ENCODE results near the gene NMNAT3.

Gene NMNAT3

DNA sequence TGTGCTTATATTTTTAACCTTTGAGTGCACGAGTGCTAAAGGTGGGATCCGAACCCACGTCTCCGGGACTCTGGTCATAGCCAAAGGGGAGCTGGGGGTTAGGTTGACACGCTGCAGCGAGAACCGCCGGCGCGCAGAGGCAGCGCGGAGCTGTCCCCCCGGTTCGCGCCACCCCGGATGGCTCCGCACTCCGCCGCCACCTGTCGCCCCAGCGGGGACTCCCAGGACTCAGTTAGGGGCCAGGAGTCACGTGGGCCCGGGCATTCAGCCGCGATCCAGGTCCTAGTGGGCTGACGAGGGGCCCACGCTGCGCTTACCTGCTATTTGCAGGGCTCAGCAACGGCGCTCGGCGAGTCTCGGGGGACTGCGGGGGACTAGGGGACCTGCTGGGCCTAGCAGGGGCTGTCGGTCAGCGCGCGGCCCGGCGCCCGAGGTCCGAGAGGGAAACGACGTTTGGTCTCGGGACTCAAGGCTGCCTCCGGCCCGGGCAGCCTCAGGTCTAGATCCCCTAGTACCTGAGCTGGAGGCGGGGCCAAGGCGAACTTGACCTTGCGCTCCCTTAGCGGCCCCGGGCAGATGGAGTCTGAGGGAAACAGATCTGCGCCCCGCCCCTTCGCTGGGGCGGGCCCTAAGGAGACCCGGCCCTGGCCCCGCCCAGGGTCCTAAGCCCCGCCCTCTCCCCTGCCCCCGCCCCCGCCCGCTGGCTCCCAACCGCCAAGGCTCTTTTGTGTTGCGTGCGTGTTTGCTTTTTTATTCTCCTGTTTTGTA lies at the start of gene NMNAT3:
TSS of gene NMNAT3 (minus strand) at position 585 of the 768 bp plus-strand sequence. CDS start 50,248 bp downstream, outside the sequence.
- no peak for DNase-seq

DNA sequence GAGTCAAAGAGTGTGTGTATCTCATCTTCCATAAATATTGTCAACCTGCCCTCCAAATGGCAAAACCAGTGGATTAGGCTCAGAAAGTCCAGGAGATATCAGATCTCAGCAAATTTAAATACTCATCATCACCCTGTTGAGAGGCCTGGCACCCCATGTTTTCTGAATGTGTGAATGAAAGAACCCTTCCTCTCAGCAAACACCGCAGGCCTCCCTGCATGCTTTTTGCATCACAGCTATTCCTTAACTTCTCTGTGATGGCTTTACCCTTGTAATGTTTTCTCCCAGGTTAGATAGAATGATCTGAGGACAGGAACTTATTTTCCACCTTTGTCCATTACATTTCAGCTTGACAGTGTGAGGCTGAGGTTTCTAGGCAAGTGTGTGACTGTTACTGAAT lies 43.6 kb upstream of the NMNAT3 start:
- no peak for DNase-seq

DNA sequence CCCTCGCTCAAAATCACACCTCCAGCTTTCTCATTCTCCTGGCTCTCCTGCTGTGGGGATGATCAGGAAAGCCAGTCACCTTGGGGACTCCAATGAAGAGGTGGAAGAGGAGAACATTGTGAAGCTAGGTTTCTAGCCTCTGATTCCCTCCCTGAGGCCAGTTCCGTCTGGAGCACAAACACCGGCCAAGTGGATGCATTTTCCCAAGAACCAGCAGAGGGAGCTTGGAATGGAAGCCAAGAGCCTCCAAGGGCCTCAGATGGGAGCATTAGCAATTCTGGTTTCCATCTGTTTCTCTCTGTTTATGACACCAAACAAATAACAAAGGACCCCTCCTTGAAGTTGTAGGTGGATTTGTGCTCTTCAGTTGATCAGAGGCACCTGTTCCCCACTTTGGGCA lies 40.6 kb upstream of the NMNAT3 start:
- no peak for DNase-seq

DNA sequence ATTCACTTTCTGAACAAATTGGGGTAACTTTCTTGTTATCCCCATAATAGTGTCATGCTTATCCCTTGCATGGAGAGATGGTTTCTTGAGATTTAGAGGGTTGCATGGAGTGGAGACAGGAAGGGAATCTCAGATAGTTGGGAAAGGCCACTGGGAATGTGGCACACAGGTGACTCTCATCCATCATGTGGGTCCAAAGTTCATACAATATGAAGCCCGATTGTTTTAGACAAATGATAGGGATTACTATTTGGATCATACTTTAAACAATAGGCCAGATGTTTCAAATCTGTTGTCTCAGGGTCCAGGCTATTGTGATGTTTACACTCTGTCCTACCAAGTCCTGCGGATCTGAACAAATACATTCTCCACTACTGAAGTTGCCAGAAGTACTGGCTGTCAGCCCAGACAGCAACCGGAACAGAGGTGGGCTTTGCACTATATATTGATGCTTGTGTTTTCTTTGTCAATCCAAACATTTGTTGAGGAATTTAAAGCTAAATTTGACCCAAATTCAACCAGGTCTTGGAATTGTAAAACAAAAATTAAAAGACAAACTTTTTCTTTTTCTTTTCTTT lies 39.2 kb upstream of the NMNAT3 start:
- no peak for DNase-seq

DNA sequence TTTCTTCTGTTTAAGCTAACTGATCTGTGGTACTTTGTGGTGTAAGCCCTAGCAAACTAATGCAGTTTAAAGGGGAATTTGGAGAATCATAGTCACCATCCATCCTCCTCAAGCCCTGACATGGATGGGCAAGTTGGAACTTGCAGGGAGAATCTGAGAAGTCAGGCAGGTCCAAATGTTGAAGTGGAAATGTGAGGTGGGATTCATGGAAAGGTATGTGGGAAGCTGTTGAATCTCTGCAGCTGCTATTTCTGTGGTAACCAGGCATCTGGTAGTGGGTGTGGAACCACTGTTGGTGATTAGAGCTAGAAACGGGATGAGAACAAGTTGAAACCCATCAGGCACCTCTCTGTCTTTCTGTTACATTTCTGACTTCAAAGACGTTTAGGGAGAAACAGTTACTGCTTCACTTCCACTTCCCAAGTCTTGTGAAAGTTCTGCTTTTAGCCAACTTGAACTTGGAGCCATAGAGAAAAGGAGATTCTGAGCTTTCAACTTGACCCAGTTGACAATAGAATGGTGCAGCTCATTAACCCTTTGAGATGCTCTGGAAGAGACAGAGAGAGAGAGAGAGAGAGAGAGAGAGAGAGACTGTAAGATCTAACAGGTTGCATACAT lies 38.1 kb upstream of the NMNAT3 start:
- DNase-seq: no peak

DNA sequence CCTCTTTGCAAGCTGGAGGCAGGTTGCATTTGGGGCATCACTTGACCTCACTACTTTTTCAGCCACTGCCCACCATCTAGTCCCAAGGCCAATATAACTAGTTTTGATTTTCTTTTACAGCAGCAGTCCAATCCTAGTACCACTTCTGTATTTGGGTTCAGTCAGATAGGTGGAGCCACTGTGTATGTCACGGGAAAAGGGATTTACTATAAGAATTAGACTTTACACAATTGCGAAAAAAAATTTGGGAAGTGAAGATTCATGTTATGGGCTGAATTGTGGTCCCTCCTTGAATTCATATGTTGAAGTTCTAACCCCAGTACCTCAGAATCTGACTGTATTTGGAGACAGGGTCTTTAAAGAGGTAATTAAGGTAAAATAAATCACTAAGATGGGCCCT lies 37.4 kb upstream of the NMNAT3 start:
- DNase-seq: no peak

DNA sequence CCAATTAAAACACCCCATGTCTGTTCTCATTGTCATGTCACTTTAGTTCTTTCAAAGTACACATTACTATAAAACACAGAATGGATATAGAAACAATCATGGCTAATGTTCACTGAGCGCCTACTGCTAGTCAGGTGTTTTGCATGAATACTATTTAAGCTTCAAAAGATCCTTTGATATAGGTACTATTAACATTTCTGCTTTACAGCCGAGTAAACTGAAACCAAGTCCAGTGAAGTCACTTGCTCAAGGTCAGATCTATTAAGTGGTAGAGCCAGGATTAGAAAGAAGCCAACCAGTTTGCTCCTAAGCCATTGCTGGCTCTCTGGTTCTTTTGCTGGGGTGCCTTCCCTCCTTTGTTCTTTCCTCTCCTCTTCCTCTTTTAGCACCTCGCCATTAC lies 32.4 kb upstream of the NMNAT3 start:
- no peak for DNase-seq

DNA sequence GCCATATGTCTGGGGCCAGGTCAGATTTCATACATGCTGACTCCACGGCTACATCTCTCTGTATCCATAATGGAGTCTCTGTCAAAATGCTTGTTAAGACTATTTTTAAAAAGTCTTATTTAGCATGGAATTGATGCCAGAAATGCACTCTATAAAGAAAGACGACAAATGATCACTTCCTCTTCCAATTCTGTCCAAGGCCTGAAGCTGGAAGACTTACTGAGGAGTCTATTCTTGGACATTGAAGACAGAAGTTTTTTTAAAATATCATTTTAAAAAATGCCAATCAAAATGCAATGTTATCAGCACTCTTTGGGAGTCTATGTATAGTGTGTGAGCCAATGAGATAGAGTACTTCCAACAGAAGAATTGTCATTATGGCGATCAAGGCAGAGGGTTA lies 27.9 kb upstream of the NMNAT3 start:
- no peak for DNase-seq

DNA sequence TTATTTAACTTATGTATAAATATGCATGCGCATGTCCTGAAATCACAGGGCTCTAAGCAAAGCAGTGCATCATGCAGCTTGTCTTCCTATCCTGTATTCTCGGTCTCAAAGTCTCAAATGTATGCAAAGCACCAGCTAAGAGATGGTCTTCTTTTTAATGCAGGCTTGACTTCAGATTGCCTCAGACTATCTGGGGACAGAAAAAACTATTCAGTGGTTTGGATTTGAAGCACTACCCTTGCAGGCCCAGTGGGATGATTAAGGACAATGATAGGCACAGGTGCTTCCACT lies 18.5 kb upstream of the NMNAT3 start:
- DNase-seq: no peak

DNA sequence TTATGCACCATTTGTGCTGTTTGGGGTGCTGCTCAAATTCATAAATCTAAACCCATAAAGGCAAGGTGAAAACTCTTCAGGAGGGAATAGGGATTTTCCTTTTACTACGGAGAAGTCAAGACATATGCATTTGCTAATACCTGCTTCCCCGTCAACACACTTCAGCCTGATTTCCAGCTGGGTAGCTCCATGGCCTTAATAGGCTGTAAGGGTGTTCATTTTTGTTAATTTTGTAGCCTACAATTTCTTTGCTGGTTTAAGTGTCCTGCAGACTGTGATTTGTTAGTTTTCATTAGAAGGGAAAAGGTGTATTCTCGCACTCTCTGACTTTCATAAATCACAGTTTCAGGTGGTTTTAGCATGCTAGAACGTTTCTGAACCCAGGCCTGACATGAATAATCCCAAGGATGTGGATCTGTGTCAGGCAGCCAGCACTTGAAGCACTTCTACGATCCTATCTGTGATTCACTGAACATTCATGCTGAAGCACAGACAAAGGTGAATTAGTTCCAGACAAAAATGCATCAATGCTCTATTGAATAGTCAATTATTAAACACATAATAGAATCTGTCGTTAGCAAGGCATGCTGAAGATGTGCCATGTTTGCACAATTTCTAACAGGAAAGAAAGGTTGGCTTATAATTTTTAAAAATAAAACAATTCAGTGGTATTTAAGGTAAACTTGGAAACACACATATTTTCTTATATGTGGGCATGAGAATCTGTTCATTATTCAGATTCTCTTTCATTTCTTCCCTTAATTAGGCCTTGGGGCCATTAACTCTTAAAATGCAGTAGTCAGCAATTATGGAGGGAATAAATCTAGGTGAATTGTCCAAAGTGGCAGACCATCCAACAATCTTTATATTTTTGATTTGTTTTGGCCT lies 17.9 kb upstream of the NMNAT3 start:
- no peak for DNase-seq

DNA sequence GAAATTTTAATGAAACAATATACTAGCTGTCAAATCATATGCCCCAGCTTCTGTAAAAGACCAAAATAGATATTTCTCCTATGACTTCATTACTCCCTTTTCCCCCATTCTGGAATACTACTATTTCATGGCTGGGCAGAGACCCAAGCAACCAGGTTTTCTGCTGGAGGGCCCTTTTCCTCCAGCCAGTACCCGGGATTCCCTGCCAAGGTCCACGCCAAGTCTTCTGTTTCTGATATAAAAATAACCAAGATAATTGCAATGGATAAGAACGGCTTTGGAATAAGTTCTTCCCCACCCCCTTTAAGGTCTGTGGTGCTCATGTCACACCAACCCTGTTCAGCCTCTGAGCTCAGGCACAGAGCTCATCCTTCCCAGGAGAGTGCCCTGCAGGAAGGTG lies 17.2 kb upstream of the NMNAT3 start:
- no peak for DNase-seq

DNA sequence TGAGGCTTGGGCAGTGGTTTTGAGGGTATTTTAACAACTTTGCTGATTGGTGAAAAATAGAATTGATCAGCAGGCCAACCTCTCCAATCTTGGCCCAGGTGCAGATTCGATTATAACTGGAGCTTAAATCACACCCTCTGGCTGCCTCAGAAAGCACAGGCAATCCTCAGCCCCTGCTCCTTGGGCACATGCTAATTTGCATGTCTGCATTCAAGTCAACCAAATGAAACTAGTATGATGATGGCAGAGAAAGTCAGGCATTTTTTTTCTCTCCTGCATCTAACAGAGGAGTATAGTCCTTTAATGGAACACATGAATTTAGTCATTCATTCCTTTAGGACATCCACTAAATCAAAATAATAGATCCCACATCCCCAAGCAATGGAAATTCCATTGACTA lies 16.8 kb upstream of the NMNAT3 start:
- DNase-seq: no peak

DNA sequence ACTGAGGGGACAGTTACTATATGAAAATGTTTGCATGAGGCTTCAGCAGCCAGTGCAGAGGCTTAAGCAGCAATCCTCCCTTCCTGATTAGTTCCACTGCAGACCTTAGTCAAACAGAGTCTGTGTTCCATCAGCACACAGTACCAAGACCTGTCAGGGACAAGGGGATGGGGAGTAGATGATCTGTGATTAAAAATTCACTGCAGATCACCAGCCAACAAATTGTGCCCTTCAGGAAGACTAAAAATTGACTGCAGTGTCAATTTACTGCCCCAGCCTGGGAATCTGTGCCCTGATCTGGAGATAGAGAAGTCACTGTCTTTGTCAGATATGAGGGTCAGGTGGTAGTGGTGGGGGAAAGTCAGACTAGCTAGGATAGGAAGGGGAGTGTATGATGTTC lies 13.8 kb upstream of the NMNAT3 start:
- no peak for DNase-seq

DNA sequence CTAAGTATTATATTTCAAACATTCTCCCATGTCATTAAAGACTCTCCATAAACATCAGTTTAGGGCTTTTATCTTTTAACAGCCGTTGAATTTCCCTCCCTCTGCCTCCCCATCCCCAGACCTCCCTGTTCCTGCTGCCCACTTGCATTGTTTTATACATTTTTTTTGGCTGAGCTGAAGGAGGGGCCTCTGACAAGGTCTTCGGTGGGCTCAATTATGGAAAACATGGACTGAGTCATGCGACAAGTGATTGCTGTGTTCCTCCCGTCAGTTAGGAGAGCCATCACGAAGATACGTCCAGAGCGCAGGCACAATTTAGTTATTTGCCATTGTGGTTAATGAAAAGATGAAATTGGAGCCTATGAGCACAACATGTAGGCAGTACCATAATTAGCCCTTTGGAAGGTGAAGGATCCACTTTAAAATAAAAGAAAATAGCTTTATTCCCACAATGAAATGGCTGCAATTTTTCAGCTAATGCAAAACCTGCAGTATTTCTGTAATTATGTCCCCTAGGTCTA lies 12.0 kb upstream of the NMNAT3 start:
- DNase-seq: no peak

DNA sequence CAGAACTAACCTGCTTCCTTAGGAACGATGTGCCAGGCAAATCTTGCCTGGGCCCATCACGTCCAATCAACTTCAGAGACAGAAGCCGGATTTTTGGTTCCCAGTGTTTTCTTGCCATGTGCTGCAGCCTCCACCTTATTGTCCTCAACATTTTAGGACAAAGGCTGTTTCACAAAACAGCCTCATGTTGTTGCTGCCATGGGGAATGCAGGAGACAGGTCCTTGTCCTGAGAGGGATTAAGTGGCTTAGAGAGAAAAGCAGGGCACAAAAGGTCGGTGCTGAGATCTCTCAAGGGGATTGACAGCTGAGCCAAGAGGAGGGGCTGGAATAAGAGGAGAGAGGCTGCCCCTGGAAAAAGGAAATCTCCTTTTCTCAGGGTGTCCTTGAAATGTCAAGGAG lies 11.3 kb upstream of the NMNAT3 start:
- DNase-seq: no peak

DNA sequence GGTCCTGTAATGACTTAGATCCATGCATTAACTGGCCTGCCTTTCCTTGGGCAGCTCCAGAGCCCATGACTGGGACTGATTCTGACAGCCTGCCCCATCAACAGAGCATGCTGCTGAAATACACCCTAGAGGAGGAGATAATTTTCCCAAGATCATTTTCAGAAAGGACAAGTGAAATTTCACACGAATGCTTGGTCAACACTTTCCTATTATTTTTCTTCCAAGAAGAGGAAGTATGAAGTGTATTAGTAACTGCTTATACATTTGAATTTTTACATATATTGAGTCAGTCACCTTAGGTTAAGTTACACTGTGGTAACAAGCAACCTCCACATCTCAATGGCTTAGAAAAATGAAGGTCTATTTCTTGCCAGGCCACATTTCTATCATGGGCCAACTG lies 9.7 kb upstream of the NMNAT3 start:
- DNase-seq: no peak

DNA sequence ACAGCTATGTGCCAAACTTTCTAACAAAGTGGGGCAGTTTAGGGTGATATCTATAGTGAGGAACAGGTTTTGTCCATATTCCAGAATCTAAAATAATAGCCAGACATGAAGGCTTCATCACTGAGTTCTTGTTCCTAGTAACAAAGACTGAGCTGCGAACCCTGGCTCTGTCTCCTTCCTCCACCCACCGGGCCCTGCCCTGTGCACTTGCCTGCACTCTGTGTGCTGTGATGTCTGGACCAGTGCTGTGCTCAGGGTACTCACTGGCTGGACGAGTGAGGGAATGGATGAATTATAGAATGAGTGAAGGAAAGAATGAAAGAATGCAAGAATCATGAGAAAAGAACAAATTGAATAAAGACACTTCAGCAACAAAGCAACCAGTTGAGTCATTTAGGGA lies 8.9 kb upstream of the NMNAT3 start:
- DNase-seq: no peak

DNA sequence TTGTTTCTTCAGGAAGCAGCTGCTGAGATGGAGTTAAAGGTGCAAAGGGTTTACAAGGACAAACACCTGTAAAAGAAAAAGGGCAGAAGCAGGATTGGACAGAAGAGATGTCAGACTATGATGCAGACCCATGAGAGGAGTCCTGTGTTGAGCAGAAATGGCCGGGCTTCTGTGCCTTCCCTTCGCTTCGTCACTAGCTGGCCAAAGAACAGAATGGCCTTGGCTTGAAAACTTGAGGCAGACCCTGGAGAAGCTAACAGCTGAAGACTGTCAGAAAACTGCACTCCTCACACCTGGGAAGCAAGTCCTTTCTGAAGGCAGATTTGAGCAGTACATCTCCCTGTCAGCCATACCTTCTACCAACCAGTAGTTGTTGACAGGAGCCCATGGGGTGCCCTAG lies 8.4 kb upstream of the NMNAT3 start:
- no peak for DNase-seq

DNA sequence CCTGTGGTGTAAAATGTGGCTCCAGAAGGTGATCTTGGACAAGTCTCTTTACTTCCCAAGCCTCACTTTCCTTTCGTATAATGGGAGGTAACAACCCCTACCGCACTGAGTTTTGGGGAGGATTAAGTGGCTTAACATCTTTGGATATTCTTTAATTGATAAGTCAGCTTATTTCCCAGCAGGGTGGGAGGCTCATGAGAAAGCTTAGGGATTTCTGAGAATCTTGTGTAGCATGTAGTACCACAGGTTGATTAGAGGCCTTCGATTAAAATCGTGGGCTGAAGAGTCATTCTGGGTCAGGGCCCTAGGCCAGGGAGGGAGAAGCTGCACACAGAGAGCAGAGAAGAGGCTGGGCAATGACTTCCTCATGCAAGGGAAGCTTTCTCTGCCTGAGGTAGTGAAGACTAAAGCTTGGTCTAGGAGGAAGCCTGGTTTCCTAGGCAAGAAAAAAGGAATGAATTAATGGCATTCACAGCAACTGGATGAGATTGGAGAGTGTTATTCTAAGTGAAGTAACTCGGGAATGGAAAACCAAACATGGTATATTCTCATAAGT lies 1.5 kb upstream of the NMNAT3 start:
- no peak for DNase-seq

DNA sequence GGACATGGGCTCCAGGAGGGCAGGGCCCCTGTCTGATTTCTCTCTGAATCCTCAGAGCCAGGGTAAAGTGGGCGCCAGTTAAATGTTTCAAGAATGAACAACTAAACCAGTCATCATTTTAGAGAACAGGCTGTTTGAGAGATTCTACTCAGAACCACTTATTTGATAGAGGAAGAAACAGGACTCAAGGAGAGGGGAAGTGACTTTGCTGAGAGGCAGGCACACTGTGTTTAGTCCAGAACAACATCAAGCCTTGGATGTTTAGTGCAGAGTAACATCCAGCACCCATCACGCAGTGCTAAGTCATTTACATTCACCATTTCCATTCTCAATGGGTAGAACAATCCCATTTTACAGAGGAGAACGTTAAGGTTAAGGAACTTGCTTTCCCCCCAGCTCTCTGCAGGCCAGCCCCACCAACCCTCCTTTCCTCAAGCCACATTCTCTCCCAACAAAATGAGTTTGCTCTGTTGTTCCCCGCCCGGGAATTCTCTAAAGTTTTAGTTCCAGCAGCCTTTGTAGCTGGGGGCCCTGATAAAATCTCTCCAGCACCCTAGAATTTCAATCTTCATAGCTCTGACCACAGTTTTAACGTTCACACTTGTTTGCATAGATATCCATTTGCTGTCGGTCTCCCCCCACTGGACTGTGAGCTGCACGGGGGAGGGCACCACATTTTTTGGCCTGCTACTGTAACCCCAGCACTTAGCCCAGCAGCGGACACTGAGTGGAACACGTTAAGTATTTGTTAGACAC lies 962 bp downstream of the NMNAT3 start:
- DNase-seq: no peak

DNA sequence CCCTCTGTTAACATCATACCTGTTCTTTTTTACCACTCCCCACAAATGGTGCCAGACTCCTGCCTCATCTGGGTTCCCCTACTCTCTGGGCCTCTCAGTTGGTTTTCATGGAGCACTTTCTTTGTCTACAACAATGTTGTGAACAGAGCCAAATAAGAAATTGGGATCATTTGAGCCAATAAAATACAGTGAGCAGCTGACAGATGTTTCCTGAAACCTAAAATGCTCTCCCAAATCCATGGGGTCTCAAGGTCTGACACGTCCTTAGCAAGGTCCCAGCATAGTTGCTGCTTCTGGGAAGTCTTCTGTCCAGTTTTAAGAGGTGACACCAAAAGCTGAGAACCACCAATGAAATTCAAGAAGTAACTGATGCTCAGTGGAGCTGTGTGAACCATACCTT lies 1.7 kb downstream of the NMNAT3 start:
- DNase-seq: no peak

DNA sequence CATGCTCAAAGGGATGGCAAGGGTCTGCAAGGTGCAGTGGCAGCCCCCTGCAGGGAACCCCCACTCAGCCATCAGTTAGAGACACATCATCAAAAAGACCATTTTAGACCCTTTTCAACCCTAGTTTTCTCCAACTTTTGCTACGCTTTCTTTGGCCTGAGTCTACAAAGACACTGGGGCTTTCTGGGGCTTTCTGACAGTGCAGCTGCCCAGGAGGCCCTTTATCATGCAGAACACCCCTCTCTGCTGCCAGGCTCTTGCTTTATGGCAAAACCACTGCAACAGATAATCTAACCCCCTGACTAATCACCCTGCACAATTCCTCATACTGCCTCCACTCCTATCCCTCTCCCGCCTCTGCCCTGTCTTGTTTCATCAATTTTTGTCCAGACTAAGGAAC lies 2.4 kb downstream of the NMNAT3 start:
- DNase-seq: no peak

Data from HCEC 1CT (cell line).